Caco-2 (cell line): ENCODE measurements around the gene SLC22A12. TPM values are rescaled to one million over a fixed set of nuclear protein-coding genes. Genes with fewer than 3 reads are reported as not detected.

ENCODE experiments used
- BruUV-seq: library from RNA; stranded (reverse); fragments of 400-500 nt; replicated peaks from 2 replicates; lab custom pipeline; 2021; lab: Mats Ljungman, UMichigan
- CTCF ChIA-PET: fragments of 300-600 bp; sonication (Branson Sonifier 250); formaldehyde crosslinking; loops from one replicate; lab custom pipeline; 2022; ENCODE audit warnings: antibody characterized with exemption; lab: Charles Lee
- POLR2A ChIA-PET: fragments of 300-600 bp; sonication (Branson Sonifier 250); formaldehyde crosslinking; loops from one replicate; lab custom pipeline; 2022; ENCODE audit warnings: antibody characterized with exemption; lab: Charles Lee
- DNase-seq, 2 experiments: peaks; one replicate each; pipeline versions ENCODE4 v3.0.0 to v3.0.0-alpha.2; 2020 to 2022
- H3K27me3 ChIP-seq: replicated peaks from 2 replicates; pipeline ENCODE4 v1.6.0; 2011; ENCODE audit warnings: low read length; ENCODE audit not compliant: control insufficient read depth, insufficient read depth
- H3K36me3 ChIP-seq: 2 replicates; pipeline ENCODE4 v1.5.1; 2011; ENCODE audit warnings: low read length; ENCODE audit not compliant: control insufficient read depth, insufficient read depth
- H3K4me1 ChIP-seq: fragments of 250-450 bp; sonication (Bioruptor Pico); 2 replicates; pipeline ENCODE4 v1.5.1; 2020; ENCODE audit warnings: mild to moderate bottlenecking
- H3K4me3 ChIP-seq: 2 replicates; pipeline ENCODE4 v1.5.1; 2011; ENCODE audit warnings: low read depth, mild to moderate bottlenecking, control low read depth, low read length
- H3K9me3 ChIP-seq: fragments of 250-450 bp; sonication (Bioruptor Pico); 2 replicates; pipeline ENCODE4 v1.5.1; 2020; ENCODE audit warnings: mild to moderate bottlenecking, moderate library complexity
- H3K27ac Mint-ChIP-seq: one replicate; pipeline ENCODE4 v1.8.0; 2022; ENCODE audit warnings: mixed read lengths; ENCODE audit not compliant: unreplicated experiment
- H3K27me3 Mint-ChIP-seq: one replicate; pipeline ENCODE4 v1.8.0; 2022; ENCODE audit warnings: mixed read lengths; ENCODE audit not compliant: insufficient read depth, unreplicated experiment
- H3K36me3 Mint-ChIP-seq: one replicate; pipeline ENCODE4 v1.8.0; 2022; ENCODE audit warnings: mild to moderate bottlenecking, mixed read lengths; ENCODE audit not compliant: insufficient read depth, unreplicated experiment
- H3K4me1 Mint-ChIP-seq: one replicate; pipeline ENCODE4 v1.8.0; 2022; ENCODE audit warnings: low read depth, mixed read lengths; ENCODE audit not compliant: unreplicated experiment
- H3K4me3 Mint-ChIP-seq: one replicate; pipeline ENCODE4 v1.8.0; 2022; ENCODE audit warnings: mild to moderate bottlenecking, moderate library complexity, mixed read lengths; ENCODE audit not compliant: unreplicated experiment
- H3K9me3 Mint-ChIP-seq: one replicate; pipeline ENCODE4 v1.8.0; 2022; ENCODE audit warnings: mixed read lengths; ENCODE audit not compliant: unreplicated experiment
- CTCF ChIP-seq, 2 experiments: fragments of 200-600 bp in 1 of 2; IDR thresholded peaks; 1 replicate in 1 of 2; 2 replicates in 1 of 2; pipeline versions ENCODE4 v1.5.1 to v1.8.0; 2011 to 2022; ENCODE audit warnings: antibody characterized with exemption in 1 of 2, control low read depth in 1 of 2, inconsistent platforms in 1 of 2, low read depth in 1 of 2, low read length in 1 of 2, mild to moderate bottlenecking in 1 of 2, moderate library complexity in 1 of 2; ENCODE audit not compliant: insufficient read depth in 1 of 2, severe bottlenecking in 1 of 2, unreplicated experiment in 1 of 2
- intact Hi-C: fragments of 100-400 bp; cut with micrococcal nuclease; formaldehyde crosslinking; loops from one replicate; pipeline ENCODE4 v1.10.0; 2022; ENCODE audit not compliant: unreplicated experiment
- total RNA-seq: library from RNA; stranded (reverse); gene quantifications from 2 replicates; pipeline ENCODE4 v1.2.3, GENCODE V29; 2022

The SLC22A12 gene
- total RNA-seq, 1 experiment from 2014 or later: not detected

GRCh38 chr11:64562723-64563351 is 28.2 kb upstream of the SLC22A12 start:
- no TSS peak for BruUV-seq
- H3K4me3 ChIP-seq: no peak overlapping the region
- Mint-ChIP-seq H3K9me3 (no peaks in the 10 kb centered on the region), H3K4me1 (peaks cover 21% of the 10 kb centered on the region), H3K4me3 (no peak overlapping the region), H3K27me3 (no peaks in the 10 kb centered on the region), H3K36me3 (peaks cover 36% of the 10 kb centered on the region), H3K27ac (no peak overlapping the region)
- ChIA-PET CTCF (no interaction called here), POLR2A (no interaction called here)
- no peak for DNase-seq
- peaks cover 41% of the 10 kb centered on the region for H3K4me1 ChIP-seq
- no peaks in the 10 kb centered on the region for H3K36me3 ChIP-seq
- H3K27me3 ChIP-seq: no peaks in the 10 kb centered on the region
- intact Hi-C loops: no loop called here
- no peak for TF ChIP-seq CTCF (IDR thresholded peaks at IDR 0.05; ENCODE audit: insufficient read depth in 1 of 2, low read depth in 1 of 2, low read length in 1 of 2, severe bottlenecking in 1 of 2, unreplicated experiment in 1 of 2)
- no peaks in the 10 kb centered on the region for H3K9me3 ChIP-seq

GRCh38 chr11:64563966-64564365 is 27.1 kb upstream of the SLC22A12 start:
- no peak for DNase-seq
- no peak for TF ChIP-seq CTCF (IDR thresholded peaks at IDR 0.05; ENCODE audit: insufficient read depth in 1 of 2, low read depth in 1 of 2, low read length in 1 of 2, severe bottlenecking in 1 of 2, unreplicated experiment in 1 of 2)
- H3K27ac Mint-ChIP-seq: peak overlapping the region; percentile 99
- Histone ChIP-seq H3K36me3 (no peaks in the 10 kb centered on the region), H3K4me1 (peaks cover 35% of the 10 kb centered on the region), H3K4me3 (no peak overlapping the region), H3K9me3 (no peaks in the 10 kb centered on the region), H3K27me3 (no peaks in the 10 kb centered on the region)
- intact Hi-C loops: no loop called here
- H3K36me3 Mint-ChIP-seq: peaks cover 32% of the 10 kb centered on the region
- peaks cover 17% of the 10 kb centered on the region for H3K4me1 Mint-ChIP-seq
- H3K4me3 Mint-ChIP-seq: no peak overlapping the region
- no peaks in the 10 kb centered on the region for H3K27me3 Mint-ChIP-seq
- H3K9me3 Mint-ChIP-seq: no peaks in the 10 kb centered on the region
- CTCF ChIA-PET: interaction anchor here (1.0 kb wide), 1 partner anchor 89 kb away, joined by 5 read pairs; no protein-coding TSS in a partner anchor
- BruUV-seq: no TSS peak
- POLR2A ChIA-PET: no interaction called here

GRCh38 chr11:64564419-64564818 is 26.6 kb upstream of the SLC22A12 start:
- H3K4me3 Mint-ChIP-seq: no peak overlapping the region
- H3K4me1 Mint-ChIP-seq: peaks cover 15% of the 10 kb centered on the region
- H3K36me3 Mint-ChIP-seq: peaks cover 31% of the 10 kb centered on the region
- H3K27me3 Mint-ChIP-seq: no peaks in the 10 kb centered on the region
- Histone ChIP-seq H3K4me1 (peaks cover 35% of the 10 kb centered on the region), H3K4me3 (no peak overlapping the region), H3K36me3 (no peaks in the 10 kb centered on the region), H3K9me3 (no peaks in the 10 kb centered on the region), H3K27me3 (no peaks in the 10 kb centered on the region)
- POLR2A ChIA-PET: no interaction called here
- BruUV-seq: no TSS peak
- CTCF ChIA-PET: interaction anchor here (0.8 to 1.0 kb wide), 2 partner anchors 80 to 88 kb away, joined by 4 to 5 read pairs; no protein-coding TSS in a partner anchor
- intact Hi-C loops: no loop called here
- DNase-seq: no peak
- peak overlapping the region; percentile 99 for H3K27ac Mint-ChIP-seq
- H3K9me3 Mint-ChIP-seq: no peaks in the 10 kb centered on the region
- no peak for TF ChIP-seq CTCF (IDR thresholded peaks at IDR 0.05; ENCODE audit: insufficient read depth in 1 of 2, low read depth in 1 of 2, low read length in 1 of 2, severe bottlenecking in 1 of 2, unreplicated experiment in 1 of 2)
